Ascending aorta (tissue), 2 donors: ENCODE measurements around the gene IGSF6. TPM values are rescaled to one million over a fixed set of nuclear protein-coding genes. Genes with fewer than 3 reads are reported as not detected.

Experiments
- DNase-seq, 2 donors: peaks; one replicate each; pipeline ENCODE4 v3.0.0-alpha.2; 2019; ENCODE audit warnings: low spot score in 2 of 2
- H3K27ac ChIP-seq, 2 donors: fragments of 200-600 bp; sonication (generic); one replicate each; pipeline ENCODE4 v1.5.1; 2016 to 2017; ENCODE audit warnings: mild to moderate bottlenecking in 1 of 2
- H3K27me3 ChIP-seq: fragments of 200-600 bp; sonication (generic); one replicate; pipeline ENCODE4 v1.5.1; 2017
- H3K36me3 ChIP-seq, 2 donors: fragments of 200-600 bp; sonication (generic); one replicate each; pipeline ENCODE4 v1.5.1; 2016
- H3K4me1 ChIP-seq, 2 donors: fragments of 200-600 bp; sonication (generic); one replicate each; pipeline ENCODE4 v1.5.1; 2016 to 2017; ENCODE audit warnings: mild to moderate bottlenecking in 1 of 2
- H3K4me3 ChIP-seq, 2 donors: fragments of 200-600 bp; sonication (generic); one replicate each; pipeline ENCODE4 v1.5.1; 2016 to 2017; ENCODE audit warnings: mild to moderate bottlenecking in 1 of 2
- H3K9me3 ChIP-seq, 2 donors: fragments of 200-600 bp; sonication (generic); one replicate each; pipeline ENCODE4 v1.5.1; 2016
- CTCF ChIP-seq, 3 experiments: fragments of 200-600 bp in 2 of 3; fragments of 450-650 bp in 1 of 3; sonication (generic) in 2 of 3; IDR thresholded peaks; one replicate each; pipeline ENCODE4 v1.5.1; 2016 to 2019; ENCODE audit warnings: antibody characterized with exemption in 3 of 3, mild to moderate bottlenecking in 1 of 3, moderate library complexity in 1 of 3
- intact Hi-C: fragments of 100-400 bp; cut with DNase I; formaldehyde crosslinking; loops from one replicate; pipeline ENCODE4 v1.15.1; 2023
- total RNA-seq: library from RNA; depleted of rRNA; stranded (reverse); fragments of >200 nt; gene quantifications from one replicate; pipeline ENCODE4 v1.1.0, GENCODE V29; 2016

IGSF6 gene
- total RNA-seq, 1 donor from 2014 or later, result 3.1 TPM

DNA sequence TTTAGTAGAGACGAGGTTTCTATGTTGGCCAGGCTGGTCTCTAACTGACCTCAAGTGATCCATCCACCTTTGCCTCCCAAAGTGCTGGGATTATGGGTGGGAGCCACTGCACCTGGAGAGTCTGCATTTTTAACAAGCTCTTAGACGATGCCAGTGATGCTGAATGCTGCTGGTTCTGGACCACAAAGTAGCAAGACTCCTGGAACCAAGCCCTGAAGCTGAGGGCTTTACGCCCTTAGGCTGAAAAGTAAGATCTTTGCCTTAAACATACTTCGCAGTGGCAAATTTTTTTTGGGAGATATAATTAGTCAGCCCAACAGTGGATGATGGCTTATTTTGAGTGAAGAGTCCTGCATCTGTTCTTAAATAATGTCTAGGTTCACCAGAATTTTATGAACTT lies 39.0 kb downstream of the IGSF6 start:
- Histone ChIP-seq H3K4me1 (peaks cover 0 to 8% of the 10 kb centered on the region in 2 donors), H3K4me3 (no peak overlapping the region), H3K9me3 (no peaks in the 10 kb centered on the region), H3K27me3 (no peaks in the 10 kb centered on the region), H3K36me3 (peaks cover under 1 to 4% of the 10 kb centered on the region in 2 donors), H3K27ac (no peak overlapping the region)
- intact Hi-C loops, result no loop called here
- no peak for DNase-seq
- TF ChIP-seq CTCF (IDR thresholded peaks at IDR 0.05), result no peak

DNA sequence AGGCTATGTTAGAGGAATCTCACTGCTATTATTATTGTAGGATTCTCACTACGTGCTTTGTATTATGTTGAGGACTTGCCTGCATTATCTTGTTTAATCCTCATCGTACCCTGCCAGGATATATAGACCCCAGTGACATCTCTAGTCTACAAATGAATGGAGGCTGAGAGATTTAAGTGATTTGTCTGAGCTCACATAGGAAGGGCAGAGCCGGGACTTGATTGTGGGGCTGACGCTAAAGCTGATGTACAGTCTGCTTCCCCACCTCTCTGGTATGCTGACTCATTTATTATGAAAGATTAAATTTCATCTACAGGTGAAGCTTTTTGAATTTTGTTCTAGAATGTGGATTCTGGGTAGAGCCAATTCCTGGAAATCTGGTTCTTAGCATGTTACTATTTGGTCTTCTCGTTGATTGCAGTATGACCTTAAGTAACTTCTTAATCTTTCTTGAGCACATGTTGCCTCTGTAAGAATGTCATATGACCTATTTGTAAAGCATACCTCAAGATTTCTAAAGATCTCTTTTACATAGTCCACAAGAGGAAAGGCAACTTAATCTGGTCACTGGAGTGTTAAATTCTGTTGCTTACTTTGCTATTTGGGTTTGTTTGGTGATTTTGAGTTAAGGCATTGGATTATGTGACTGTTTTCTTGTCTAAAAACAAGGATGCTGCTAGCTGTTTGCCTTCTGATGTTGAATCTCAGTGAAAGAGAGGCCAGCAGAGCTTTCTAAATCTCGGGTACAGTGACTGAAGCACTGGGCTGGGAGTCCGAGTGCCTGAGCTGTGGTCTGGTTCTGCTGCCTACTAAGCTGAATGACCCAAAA lies 40.6 kb downstream of the IGSF6 start:
- no peak for DNase-seq
- intact Hi-C loops, result no loop called here
- no peaks in the 10 kb centered on the region for H3K9me3 ChIP-seq
- no peak for TF ChIP-seq CTCF (IDR thresholded peaks at IDR 0.05)
- no peak overlapping the region for H3K4me3 ChIP-seq
- H3K27ac ChIP-seq, result no peak overlapping the region
- H3K36me3 ChIP-seq, result no peaks in the 10 kb centered on the region
- H3K4me1 ChIP-seq, result peaks cover 0 to 8% of the 10 kb centered on the region in 2 donors
- no peaks in the 10 kb centered on the region for H3K27me3 ChIP-seq

DNA sequence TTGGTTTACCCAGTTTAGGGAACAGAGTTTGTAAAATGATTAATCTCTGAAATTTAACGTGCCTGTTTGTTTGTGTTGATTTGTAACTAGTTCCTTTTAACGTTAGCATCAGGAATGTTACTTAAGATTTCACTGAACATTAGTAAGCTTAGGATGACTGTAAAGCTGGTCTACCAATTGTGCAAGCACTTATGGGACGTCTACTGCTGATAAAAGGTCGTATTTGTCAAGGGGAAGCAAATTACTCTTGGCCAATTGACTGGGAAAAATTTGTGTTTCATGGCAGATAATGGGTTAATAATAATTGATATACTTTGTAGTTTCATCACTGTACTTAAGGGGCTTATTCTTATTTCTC lies 41.2 kb downstream of the IGSF6 start:
- no peak overlapping the region for H3K27ac ChIP-seq
- intact Hi-C loops, result no loop called here

DNA sequence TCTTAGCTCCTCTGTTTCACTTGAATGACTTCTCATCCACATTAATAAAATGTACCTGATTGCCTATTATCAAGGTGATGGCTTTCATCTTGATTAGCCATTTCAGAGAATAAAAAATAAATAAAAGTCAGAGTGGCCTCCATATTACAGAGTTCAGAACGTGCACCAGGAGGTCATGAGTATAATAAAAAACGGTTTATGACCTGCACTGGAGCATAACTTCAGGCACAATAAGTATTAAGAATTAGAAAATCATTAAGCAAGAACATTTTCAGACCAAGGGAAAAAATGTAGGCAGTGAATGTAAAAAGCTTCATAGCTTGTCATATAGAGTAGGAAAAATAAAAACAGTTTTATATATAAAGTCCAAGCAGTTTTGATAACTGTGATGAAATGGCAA lies 41.6 kb downstream of the IGSF6 start:
- Histone ChIP-seq H3K4me1 (peaks cover 0 to 8% of the 10 kb centered on the region in 2 donors), H3K27ac (no peak overlapping the region), H3K4me3 (no peak overlapping the region), H3K9me3 (no peaks in the 10 kb centered on the region), H3K27me3 (no peaks in the 10 kb centered on the region), H3K36me3 (no peaks in the 10 kb centered on the region)
- TF ChIP-seq CTCF (IDR thresholded peaks at IDR 0.05), result no peak
- no peak for DNase-seq
- intact Hi-C loops, result no loop called here

More for the DNA sequence above, 41.2 kb downstream of the IGSF6 start:
- no peaks in the 10 kb centered on the region for H3K27me3 ChIP-seq
- no peaks in the 10 kb centered on the region for H3K36me3 ChIP-seq
- H3K9me3 ChIP-seq, result no peaks in the 10 kb centered on the region
- DNase-seq, result no peak
- peaks cover 0 to 8% of the 10 kb centered on the region in 2 donors for H3K4me1 ChIP-seq
- TF ChIP-seq CTCF (IDR thresholded peaks at IDR 0.05), result no peak
- no peak overlapping the region for H3K4me3 ChIP-seq

GRCh38 chr16:21610006-21610544 lies 42.3 kb downstream of the IGSF6 start:
- intact Hi-C loops, result no loop called here

More at GRCh38 chr16:21610006-21610544, 42.3 kb downstream of the IGSF6 start:
- no peak for TF ChIP-seq CTCF (IDR thresholded peaks at IDR 0.05)
- Histone ChIP-seq H3K4me3 (no peak overlapping the region), H3K27ac (no peak overlapping the region), H3K36me3 (no peaks in the 10 kb centered on the region), H3K9me3 (no peaks in the 10 kb centered on the region), H3K27me3 (no peaks in the 10 kb centered on the region), H3K4me1 (peaks cover 0 to 8% of the 10 kb centered on the region in 2 donors)
- DNase-seq, result no peak
